ENCODE results near the gene CELF2.

CELF2 gene

GRCh38 chr10:11377267-11377666 is 359.6 kb downstream of the CELF2 start:
- DNase-seq (ENCODE audit: insufficient read length, low spot score) (no peak), FAIRE-seq (no peak)
- TF ChIP-seq, protein P1, sequence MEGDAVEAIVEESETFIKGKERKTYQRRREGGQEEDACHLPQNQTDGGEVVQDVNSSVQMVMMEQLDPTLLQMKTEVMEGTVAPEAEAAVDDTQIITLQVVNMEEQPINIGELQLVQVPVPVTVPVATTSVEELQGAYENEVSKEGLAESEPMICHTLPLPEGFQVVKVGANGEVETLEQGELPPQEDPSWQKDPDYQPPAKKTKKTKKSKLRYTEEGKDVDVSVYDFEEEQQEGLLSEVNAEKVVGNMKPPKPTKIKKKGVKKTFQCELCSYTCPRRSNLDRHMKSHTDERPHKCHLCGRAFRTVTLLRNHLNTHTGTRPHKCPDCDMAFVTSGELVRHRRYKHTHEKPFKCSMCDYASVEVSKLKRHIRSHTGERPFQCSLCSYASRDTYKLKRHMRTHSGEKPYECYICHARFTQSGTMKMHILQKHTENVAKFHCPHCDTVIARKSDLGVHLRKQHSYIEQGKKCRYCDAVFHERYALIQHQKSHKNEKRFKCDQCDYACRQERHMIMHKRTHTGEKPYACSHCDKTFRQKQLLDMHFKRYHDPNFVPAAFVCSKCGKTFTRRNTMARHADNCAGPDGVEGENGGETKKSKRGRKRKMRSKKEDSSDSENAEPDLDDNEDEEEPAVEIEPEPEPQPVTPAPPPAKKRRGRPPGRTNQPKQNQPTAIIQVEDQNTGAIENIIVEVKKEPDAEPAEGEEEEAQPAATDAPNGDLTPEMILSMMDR (IDR thresholded peaks at IDR 0.05; ENCODE audit: insufficient read depth, missing control alignments) = no peak

DNA sequence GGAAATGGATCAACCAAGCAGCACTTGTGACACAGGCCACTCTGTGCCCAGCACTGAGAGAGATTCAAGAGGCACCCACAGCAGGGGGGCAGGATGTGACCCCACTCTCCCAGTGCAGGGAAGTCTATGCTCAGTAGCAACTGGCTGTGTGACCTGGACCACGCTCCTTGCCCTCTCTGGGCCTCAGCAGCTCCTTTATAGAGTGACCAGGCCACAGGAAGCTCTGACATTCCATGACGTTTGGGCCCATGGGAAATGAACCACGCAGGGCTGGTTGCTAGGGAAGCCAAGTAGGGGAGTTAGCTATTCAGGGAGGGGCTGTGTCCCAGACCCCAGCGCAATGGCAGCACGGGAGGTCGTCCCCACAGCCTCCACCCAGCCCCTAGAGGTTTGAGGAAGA is 361.2 kb downstream of the CELF2 start:
- FAIRE-seq (no peak), DNase-seq (ENCODE audit: insufficient read length, low spot score) (no peak)
- TF ChIP-seq, protein P1 (IDR thresholded peaks at IDR 0.05; ENCODE audit: insufficient read depth, missing control alignments) = no peak

- no peak for FAIRE-seq
Measured at GRCh38 chr10:11379771-11380170, 362.1 kb downstream of the CELF2 start.

GRCh38 chr10:11381023-11381422 is 363.4 kb downstream of the CELF2 start:
- TF ChIP-seq, protein P1 (IDR thresholded peaks at IDR 0.05; ENCODE audit: insufficient read depth, missing control alignments) = no peak
- DNase-seq (ENCODE audit: insufficient read length, low spot score) (no peak), FAIRE-seq (no peak)

More at GRCh38 chr10:11379771-11380170, 362.1 kb downstream of the CELF2 start:
- TF ChIP-seq, protein P1 (IDR thresholded peaks at IDR 0.05; ENCODE audit: insufficient read depth, missing control alignments) = no peak
- no peak for DNase-seq (ENCODE audit: insufficient read length, low spot score)

DNA sequence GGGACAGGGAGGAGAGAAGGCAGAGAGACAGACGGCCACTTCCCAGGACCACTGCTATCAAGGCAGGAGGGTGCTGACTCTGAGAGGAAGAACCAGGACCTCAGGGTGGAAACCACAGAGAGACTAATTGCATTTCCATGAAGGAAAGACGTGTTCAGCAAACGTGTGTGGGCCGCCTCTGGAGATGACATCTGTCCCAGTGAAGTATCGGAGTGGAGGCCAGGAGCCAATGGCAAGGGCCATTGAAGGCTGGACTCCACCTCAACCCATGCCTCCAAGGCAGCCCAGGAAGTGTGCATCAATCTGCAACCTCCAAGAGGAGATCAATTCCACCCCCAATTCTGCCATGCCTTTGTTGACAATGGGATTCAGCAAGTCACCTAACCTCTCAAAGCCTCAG is 363.8 kb downstream of the CELF2 start:
- TF ChIP-seq, protein P1 (IDR thresholded peaks at IDR 0.05; ENCODE audit: insufficient read depth, missing control alignments) = no peak
- DNase-seq (ENCODE audit: insufficient read length, low spot score) (no peak), FAIRE-seq (no peak)

DNA sequence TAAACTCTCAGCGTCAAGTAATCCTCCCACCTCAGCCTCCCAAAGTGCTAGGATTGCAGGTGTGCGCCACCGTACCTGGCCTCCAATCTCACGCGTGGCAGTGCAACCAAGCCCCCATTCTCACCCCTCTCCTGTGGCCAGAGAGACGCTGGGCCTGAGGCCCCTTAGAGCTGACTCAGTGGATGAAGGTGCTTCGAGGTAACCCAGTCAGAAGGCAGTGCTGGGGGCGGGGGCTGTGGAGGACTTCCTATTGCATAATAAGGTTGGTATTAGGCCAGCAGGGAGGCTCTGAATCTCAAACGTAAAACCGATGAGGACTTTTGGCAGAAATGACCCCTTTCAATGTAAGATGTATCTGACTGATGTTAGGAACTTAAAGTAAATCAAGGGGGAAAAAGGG is 364.5 kb downstream of the CELF2 start:
- TF ChIP-seq, protein P1 (IDR thresholded peaks at IDR 0.05; ENCODE audit: insufficient read depth, missing control alignments) = no peak
- no peak for DNase-seq (ENCODE audit: insufficient read length, low spot score)
- no peak for FAIRE-seq

- FAIRE-seq (no peak), DNase-seq (ENCODE audit: insufficient read length, low spot score) (no peak)
- TF ChIP-seq, protein P1 (IDR thresholded peaks at IDR 0.05; ENCODE audit: insufficient read depth, missing control alignments) = no peak
Measured at GRCh38 chr10:11386044-11386443, 368.4 kb downstream of the CELF2 start.
